Keratinocyte (primary cell): ENCODE results near the gene OPRL1. TPM values are rescaled to one million over a fixed set of nuclear protein-coding genes. Genes with fewer than 3 reads are reported as not detected.

Experiments used
- DNase-seq: peaks from one replicate; pipeline ENCODE4 v3.0.0-alpha.2; 2011; ENCODE audit warnings: low read depth, missing footprints, low spot score
- FAIRE-seq: peaks from 2 replicates; lab custom pipeline; 2011; peaks lifted over from hg19 to GRCh38; lab: Jason Lieb, UNC
- H2AFZ ChIP-seq: 2 replicates; pipeline ENCODE4 v1.6.0; 2012; ENCODE audit warnings: low read length, control low read depth, inconsistent platforms; ENCODE audit not compliant: control insufficient read depth
- H3K27ac ChIP-seq: 2 replicates; pipeline ENCODE4 v1.5.1; 2011; ENCODE audit warnings: low read length; ENCODE audit not compliant: control insufficient read depth, insufficient read depth
- H3K27me3 ChIP-seq: 3 replicates; pipeline ENCODE4 v1.6.0; 2011; ENCODE audit warnings: low read length; ENCODE audit not compliant: control insufficient read depth, insufficient read depth; ENCODE audit errors: extremely low read depth
- H3K36me3 ChIP-seq, 2 experiments: 2 replicates in 1 of 2; 3 replicates in 1 of 2; pipeline ENCODE4 v1.5.1; 2011; ENCODE audit warnings: low read length in 2 of 2, mild to moderate bottlenecking in 1 of 2; ENCODE audit not compliant: control insufficient read depth in 2 of 2, insufficient read depth in 2 of 2; ENCODE audit errors: extremely low read depth in 1 of 2
- H3K4me1 ChIP-seq: 3 replicates; pipeline ENCODE4 v1.5.1; 2011; ENCODE audit warnings: low read length; ENCODE audit not compliant: control insufficient read depth, insufficient read depth; ENCODE audit errors: extremely low read depth
- H3K4me2 ChIP-seq: 3 replicates; pipeline ENCODE4 v1.6.0; 2011; ENCODE audit warnings: low read depth, low read length; ENCODE audit not compliant: control insufficient read depth, insufficient read depth; ENCODE audit errors: extremely low read depth
- H3K4me3 ChIP-seq, 3 experiments: fragments of 200-600 bp in 1 of 3; sonication (generic) in 1 of 3; 2 replicates in 2 of 3; 3 replicates in 1 of 3; pipeline ENCODE4 v1.5.1; 2011 to 2016; ENCODE audit warnings: low read length in 3 of 3, mild to moderate bottlenecking in 3 of 3, control low read depth in 2 of 3, inconsistent platforms in 1 of 3, low read depth in 1 of 3, mixed read lengths in 1 of 3, mixed run types in 1 of 3, moderate library complexity in 1 of 3; ENCODE audit not compliant: control insufficient read depth in 2 of 3, insufficient read depth in 2 of 3; ENCODE audit errors: extremely low read depth in 1 of 3
- H3K79me2 ChIP-seq: 2 replicates; pipeline ENCODE4 v1.6.0; 2012; ENCODE audit warnings: low read length; ENCODE audit not compliant: control insufficient read depth, insufficient read depth
- H3K9ac ChIP-seq: 3 replicates; pipeline ENCODE4 v1.6.0; 2011; ENCODE audit warnings: low read length; ENCODE audit not compliant: control insufficient read depth, insufficient read depth; ENCODE audit errors: extremely low read depth
- H3K9me1 ChIP-seq: 3 replicates; pipeline ENCODE4 v1.6.0; 2011; ENCODE audit warnings: low read length; ENCODE audit not compliant: control insufficient read depth, insufficient read depth; ENCODE audit errors: extremely low read depth
- H3K9me3 ChIP-seq: 2 replicates; pipeline ENCODE4 v1.5.1; 2012; ENCODE audit warnings: low read depth, low read length; ENCODE audit not compliant: control insufficient read depth
- H4K20me1 ChIP-seq: 3 replicates; pipeline ENCODE4 v1.6.0; 2011; ENCODE audit warnings: low read length; ENCODE audit not compliant: control insufficient read depth, insufficient read depth; ENCODE audit errors: extremely low read depth
- EZH2 ChIP-seq: IDR thresholded peaks from one replicate; pipeline ENCODE4 v1.6.1; 2012; ENCODE audit warnings: inconsistent platforms, mild to moderate bottlenecking, low read length, moderate library complexity
- dilution Hi-C: fragments of 300-500 bp; cut with MboI; formaldehyde crosslinking; loops from one replicate; pipeline ENCODE4 v1.7.0; 2020; ENCODE audit warnings: low sequenced_read_pairs; ENCODE audit not compliant: extremely low pct_ligation_motif_present
- polyA plus RNA-seq, 5 experiments: library from polyadenylated mRNA; depleted of rRNA in 3 of 5; stranded (reverse) in 3 of 5; stranded (forward) in 1 of 5; unstranded in 1 of 5; fragments of >200 nt; gene quantifications; 1 replicate in 1 of 5; 2 replicates in 3 of 5; 3 replicates in 1 of 5; pipeline versions ENCODE4 v1.2.1 to v1.2.3, GENCODE V29; 2011 to 2012; ENCODE audit warnings: missing spikeins in 2 of 5, low read depth in 1 of 5, low replicate concordance in 1 of 5
- TF ChIP-seq, protein P1 (sequence below), 3 experiments: IDR thresholded peaks in 1 of 3; conservative IDR thresholded peaks in 1 of 3; optimal IDR thresholded peaks in 1 of 3; 2 replicates in 2 of 3; 3 replicates in 1 of 3; pipeline versions ENCODE3 to v1.5.1; 2011; ENCODE audit warnings: low read length in 3 of 3, mild to moderate bottlenecking in 3 of 3, moderate library complexity in 2 of 3, control low read depth in 1 of 3, inconsistent platforms in 1 of 3; ENCODE audit not compliant: insufficient read depth in 2 of 3; ENCODE audit errors: extremely low read depth in 1 of 3

Gene OPRL1
- polyA plus RNA-seq, 1 donor (not counting 4 experiments of a cell fraction or from before 2014, with no cell fraction given): 0.25 TPM

DNA sequence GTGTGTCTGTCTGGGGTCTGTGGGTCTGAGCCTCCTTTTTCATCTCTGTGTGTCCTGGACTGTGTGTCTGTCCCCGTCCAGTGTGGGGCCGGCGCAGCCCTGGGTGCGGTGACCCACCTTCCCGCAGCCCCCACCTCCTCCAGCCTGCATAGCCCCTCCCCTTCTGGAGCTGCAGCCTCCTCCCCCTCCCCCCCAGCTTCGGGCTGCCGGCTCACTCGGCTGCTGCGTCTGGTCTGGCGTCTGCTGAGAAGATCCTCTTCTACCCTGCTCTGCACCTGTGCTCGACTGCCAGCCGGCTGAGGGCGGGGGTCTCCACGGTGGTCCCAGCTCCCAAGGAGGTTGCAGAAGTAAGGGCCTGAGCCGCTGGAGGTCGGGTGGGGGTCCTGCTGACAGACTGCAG is 11.9 kb downstream of the OPRL1 start:
- Histone ChIP-seq H3K27ac (no peak overlapping the region), H3K4me1 (no peaks in the 10 kb centered on the region), H3K9me1 (no peaks in the 10 kb centered on the region), H3K36me3 (no peaks in the 10 kb centered on the region), H4K20me1 (peaks cover 2% of the 10 kb centered on the region), H3K4me3 (no peak overlapping the region), H3K9me3 (no peaks in the 10 kb centered on the region), H3K4me2 (no peak overlapping the region), H3K27me3 (peaks cover 10% of the 10 kb centered on the region), H3K9ac (no peak overlapping the region), H2AFZ (no peak overlapping the region), H3K79me2 (no peaks in the 10 kb centered on the region)
- no peak for FAIRE-seq
- no peak for DNase-seq
- TF ChIP-seq EZH2: no peak
- TF ChIP-seq, protein P1, sequence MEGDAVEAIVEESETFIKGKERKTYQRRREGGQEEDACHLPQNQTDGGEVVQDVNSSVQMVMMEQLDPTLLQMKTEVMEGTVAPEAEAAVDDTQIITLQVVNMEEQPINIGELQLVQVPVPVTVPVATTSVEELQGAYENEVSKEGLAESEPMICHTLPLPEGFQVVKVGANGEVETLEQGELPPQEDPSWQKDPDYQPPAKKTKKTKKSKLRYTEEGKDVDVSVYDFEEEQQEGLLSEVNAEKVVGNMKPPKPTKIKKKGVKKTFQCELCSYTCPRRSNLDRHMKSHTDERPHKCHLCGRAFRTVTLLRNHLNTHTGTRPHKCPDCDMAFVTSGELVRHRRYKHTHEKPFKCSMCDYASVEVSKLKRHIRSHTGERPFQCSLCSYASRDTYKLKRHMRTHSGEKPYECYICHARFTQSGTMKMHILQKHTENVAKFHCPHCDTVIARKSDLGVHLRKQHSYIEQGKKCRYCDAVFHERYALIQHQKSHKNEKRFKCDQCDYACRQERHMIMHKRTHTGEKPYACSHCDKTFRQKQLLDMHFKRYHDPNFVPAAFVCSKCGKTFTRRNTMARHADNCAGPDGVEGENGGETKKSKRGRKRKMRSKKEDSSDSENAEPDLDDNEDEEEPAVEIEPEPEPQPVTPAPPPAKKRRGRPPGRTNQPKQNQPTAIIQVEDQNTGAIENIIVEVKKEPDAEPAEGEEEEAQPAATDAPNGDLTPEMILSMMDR (optimal IDR thresholded peaks at IDR 0.05 in 1 of 3, IDR thresholded peaks at IDR 0.05 in 1 of 3, conservative IDR thresholded peaks at IDR 0.05 in 1 of 3; ENCODE audit: extremely low read depth in 1 of 3, insufficient read depth in 2 of 3, low read length in 3 of 3): no peak
- dilution Hi-C loops: no loop called here

DNA sequence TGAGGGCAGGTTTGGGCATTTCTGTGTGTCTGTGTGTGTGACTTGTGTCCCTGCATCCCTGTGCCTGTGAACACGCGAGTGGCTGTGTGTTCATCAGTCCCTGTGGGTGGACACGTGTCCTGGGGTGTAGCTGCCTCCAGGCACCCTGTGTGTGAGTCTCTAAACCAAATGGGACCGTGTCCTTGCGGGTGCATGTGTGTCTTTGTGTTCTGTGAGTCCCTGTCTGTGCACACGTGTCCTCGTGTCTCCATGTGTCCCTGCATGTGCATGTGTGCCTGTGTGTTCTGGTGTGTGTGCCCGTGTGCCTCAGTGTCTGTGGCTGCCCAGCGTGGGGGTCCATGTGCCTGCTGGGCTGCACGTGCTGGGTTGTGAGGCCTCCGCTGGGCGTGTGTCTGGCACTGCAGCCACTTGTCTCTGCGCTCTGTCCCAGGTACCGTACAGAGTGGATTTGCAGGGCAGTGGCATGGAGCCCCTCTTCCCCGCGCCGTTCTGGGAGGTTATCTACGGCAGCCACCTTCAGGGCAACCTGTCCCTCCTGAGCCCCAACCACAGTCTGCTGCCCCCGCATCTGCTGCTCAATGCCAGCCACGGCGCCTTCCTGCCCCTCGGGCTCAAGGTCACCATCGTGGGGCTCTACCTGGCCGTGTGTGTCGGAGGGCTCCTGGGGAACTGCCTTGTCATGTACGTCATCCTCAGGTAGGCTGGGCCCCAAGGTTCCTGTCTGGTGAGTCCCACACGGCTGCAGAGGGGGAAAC is 12.6 kb downstream of the OPRL1 start:
- no peak overlapping the region for H3K27ac ChIP-seq
- peaks cover 10% of the 10 kb centered on the region for H3K27me3 ChIP-seq
- H3K9ac ChIP-seq: no peak overlapping the region
- no peak overlapping the region for H3K4me3 ChIP-seq
- H3K79me2 ChIP-seq: no peaks in the 10 kb centered on the region
- H3K4me1 ChIP-seq: no peaks in the 10 kb centered on the region
- no peak overlapping the region for H3K4me2 ChIP-seq
- no peaks in the 10 kb centered on the region for H3K36me3 ChIP-seq
- FAIRE-seq (no peak), DNase-seq (no peak)
- no peak for TF ChIP-seq EZH2
- H3K9me3 ChIP-seq: no peaks in the 10 kb centered on the region
- no peaks in the 10 kb centered on the region for H3K9me1 ChIP-seq
- dilution Hi-C loops: no loop called here
- no peak overlapping the region for H2AFZ ChIP-seq
- H4K20me1 ChIP-seq: peaks cover 2% of the 10 kb centered on the region
